Stimulated activated CD8-positive, alpha-beta memory T cell treated with anti-CD3 and anti-CD28 coated beads, Interleukin-15, amount 100 ng/mL, for 24 hours (primary cell): ENCODE data around the gene COX15.
"Not testable (repeated sequence)": the region's sequence is repeated elsewhere in the genome, so short reads cannot be mapped to it uniquely, and the experiment has no call there.

ENCODE experiments used
- DNase-seq: peaks from one replicate; pipeline ENCODE4 v3.0.0-alpha.2; 2020; ENCODE audit warnings: low read depth

COX15 gene

DNA sequence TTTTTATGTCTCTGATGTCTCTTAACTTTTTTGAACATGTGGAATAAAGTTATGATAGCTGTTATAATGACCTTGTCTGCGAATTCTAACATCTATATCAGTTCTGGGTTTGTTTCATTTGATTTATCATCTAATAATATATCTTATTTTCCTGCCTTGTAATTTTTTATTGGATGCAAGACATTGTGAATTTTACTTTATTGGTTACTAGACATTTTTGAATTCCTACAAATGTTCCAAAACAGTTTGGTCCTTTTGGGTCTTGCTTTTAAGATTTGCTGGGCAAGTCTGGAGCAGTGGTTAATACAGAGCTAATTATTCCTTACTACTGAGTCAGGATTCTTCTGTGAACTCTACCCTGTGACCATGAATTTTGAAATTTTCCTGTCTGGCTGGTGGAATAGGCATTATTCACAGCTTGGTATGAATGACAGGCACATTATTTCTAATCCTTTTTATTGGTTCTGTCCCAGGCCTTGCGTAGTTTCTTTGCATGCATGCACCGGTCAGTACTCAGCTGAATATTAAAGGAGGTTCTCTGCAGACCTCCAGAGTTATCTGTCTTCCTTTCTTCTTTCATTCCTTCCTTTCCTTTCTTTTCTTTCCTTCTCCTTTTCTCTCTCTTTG is 9.1 kb upstream of the COX15 start:
- DNase-seq, result no peak

GRCh38 chr10:99740260-99740659 is 8.3 kb upstream of the COX15 start:
- DNase-seq, result no peak

DNA sequence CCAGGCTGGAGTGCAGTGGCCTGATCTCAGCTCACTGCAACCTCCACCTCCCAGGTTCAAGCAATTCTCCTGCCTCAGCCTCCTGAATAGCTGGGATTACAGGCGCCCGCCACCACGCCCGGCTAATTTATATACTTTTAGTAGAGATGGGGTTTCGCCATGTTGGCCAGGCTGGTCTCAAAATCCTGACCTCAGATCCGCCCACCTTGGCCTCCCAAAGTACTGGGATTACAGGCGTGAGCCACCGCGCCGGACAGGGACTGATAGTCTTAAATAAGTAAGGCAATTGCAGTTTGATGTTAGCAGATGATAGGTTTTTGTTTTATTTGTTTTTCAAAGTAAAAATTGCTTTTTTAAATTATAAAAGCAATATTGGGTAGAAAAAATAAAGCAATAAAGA is 2.2 kb upstream of the COX15 start:
- not testable (repeated sequence) for DNase-seq

- DNase-seq, result no peak
Measured at GRCh38 chr10:99733366-99733765, 1.4 kb upstream of the COX15 start.

DNA sequence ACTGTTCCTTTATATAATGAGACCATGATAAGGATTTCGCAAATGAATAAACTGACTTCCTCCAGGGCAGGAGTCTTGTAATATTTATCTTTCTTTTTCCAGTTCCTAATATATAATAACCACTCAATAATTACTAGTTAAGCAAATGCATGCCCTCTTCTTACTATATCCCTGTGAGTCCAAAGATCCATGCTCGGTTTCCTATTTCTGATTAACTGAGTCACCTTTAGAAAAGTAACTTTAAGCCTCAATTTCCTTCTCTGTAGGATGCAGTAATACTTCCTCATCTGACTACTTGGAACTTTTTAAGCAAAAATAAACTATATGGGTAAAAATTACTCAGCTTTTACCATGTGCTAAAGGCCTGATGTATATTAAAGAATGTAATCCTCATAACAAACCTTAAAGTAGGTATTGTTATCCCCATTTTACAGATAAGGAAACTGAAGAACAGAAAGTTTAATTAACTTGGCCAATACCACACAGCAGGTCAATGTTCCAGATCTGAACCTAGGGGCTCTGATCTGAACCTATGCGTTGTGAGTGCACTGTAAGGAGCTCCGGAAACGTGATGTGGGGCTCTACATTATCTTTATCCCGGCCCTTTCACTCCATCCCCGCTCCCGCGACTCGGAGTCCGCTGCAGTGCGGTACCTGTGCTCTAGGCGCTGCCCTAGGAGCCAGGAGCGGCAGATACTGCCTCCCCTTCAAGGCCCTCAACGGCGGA is 458 bp downstream of the COX15 start:
- DNase-seq, result no peak

DNA sequence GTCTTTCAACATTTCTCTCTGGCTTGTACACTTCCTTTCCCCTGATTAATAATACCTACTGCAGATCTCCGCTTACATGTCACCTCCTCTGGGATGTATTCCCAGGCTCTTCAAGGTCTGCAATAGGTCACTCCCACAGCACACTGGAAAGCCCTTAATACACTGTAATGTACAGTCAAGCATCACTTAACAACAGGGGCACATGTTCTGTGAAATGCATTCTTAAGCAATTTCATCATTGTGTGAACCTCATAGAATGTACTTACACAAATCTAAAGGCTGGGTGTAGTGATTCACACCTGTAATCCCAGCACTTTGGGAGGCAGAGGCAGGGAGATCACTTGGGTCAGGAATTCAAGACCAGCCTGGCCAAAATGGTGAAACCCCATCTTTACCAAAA is 1.9 kb downstream of the COX15 start:
- DNase-seq, result no peak

DNA sequence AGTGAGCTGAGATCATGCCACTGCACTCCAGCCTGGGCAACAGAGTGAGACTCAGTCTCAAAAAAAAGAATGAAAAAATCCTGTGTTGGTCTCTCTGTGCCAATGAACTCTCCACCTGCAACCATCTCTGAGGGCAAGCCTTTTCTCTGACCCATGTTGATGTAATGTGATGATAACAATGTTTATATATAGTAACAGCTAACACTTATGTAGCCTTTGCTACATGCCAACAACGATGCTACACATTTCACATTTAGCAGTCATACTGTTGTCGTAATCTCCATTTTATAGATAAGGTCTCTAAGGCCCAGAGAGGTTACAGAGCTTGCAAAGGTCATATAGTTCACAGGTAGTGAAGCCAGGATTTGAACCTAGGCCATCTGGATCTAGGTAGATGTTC is 11.5 kb downstream of the COX15 start:
- no peak for DNase-seq

DNA sequence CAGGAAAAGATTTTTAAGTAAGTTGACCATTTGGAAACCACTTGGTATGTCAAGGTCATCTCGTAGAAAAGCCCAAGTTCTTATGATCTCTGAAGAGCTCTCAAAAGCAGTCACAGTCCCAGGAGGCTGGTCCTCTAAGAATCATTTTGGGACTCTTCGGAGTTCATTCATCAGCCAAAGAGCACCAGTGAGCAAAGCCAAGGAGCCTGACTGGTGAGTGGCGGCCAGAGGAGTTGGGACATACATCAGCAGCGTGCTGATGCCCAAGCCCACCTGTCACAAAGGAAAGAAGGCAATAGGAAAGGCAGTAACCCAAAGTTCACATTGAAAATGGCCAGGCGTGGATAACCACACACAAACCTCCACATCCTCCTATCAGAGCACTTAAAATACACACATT is 17.5 kb downstream of the COX15 start:
- no peak for DNase-seq

GRCh38 chr10:99711129-99711719 is 20.7 kb downstream of the COX15 start:
- DNase-seq, result no peak

DNA sequence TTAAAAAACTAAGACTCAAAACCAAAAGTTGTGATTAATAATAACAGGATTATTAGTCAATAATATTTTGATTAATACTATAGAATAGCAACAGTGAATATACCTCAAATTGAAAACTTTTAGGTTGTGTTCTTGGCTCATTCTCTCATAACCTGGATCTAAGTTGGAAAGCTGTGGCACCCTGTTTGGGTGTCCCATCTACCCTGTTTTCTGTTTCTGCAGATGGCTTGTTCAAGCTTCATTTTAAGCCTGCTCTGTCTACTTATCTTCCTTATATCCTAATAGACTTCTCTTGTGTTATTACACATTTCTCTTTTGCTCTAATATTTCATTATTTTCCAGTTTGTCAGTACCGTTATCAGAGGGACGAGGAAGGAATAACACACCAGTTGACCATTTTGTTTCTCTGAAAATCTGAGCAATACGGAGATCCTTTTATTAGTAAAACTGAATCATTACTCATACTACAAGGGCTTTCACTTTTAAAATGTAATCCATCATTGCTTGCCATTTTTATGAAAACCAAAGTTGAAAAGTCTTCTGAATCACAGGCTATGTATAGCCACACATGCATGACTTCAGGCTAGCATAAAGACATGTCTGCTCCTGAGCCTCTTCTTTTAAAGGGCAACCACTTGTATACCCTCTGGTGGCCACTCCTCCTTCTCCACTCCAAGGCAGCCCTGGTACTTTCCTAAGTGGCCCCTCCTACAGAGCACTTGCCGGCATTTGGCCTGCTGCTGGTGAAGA is 22.3 kb downstream of the COX15 start:
- no peak for DNase-seq

GRCh38 chr10:99708428-99709012 is 23.4 kb downstream of the COX15 start:
- DNase-seq, result no peak

DNA sequence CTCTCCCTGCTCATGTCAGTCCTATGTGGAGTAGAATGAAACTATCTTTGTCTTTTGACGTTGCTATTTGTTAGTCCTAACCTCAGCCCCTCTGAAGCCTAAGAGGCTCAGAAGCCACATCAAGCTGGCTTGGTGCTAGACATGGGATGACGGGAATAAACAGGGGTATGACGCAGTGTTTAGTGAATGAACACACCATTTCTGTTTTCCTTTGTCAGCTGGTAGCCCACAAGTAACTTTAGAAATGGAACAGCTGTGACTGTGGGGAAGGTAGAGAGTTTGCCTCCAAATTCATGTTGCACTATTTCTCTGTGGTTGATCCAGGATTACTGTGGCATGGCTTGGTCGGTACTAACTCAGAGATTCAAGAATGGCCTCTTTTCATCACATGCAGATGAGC is 31.3 kb downstream of the COX15 start:
- DNase-seq, result no peak

DNA sequence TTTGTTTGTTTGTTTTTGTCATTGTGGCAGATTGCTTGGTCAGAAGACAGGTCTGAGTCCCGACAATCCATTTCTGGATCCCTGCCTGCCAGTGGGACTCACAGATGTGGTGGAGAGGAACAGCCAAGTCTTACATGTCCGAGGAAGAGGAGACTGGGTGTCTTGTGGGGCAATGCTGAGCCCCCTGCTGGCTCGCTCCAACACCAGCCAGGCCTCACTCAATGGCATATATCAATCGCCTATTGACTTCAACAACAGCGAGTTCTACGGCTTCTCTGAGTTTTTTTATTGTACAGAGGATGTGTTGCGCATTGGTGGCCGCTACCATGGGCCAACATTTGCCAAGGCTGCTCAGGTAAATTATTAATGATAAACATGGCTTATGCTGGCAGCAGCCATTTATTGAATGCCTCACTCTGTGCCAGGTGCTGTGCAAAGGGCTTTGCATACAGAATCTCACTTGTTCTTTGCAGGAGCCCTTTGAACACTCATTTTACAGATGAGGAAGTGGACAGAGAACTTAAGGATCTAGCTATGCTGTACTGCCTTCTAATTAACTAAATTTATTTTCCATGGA is 33.3 kb downstream of the COX15 start:
- DNase-seq, result no peak

- DNase-seq, result no peak
Measured at GRCh38 chr10:99695761-99696160, 36.2 kb downstream of the COX15 start.

DNA sequence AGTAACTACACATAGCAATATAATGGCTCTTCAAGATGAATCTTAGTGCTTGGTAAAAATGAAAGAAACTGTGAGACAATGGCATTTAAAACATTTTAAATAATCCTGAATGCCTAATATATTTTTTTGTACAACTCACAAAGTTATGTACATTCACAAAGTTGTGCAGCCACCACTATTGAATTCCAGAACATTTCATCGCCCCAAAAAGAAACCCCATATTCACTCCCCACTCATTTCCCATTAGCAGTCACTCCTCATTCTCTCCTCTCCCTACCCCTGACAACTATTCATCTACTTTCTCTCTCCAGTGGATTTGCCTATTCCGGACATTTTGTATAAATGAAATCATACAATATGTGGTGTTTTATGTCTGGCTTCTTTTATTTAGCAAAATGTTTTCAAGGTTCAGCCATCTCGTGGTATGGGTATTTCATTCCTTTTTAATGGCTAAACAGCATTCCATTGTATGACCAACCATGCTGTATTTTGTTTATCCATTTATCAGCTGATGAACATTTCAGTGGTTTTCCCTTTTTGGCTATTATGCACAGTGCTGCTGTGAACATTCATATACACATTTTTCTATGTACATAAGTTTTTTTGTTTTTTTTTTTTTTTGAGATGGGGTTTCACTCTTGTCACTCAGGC is 37.9 kb downstream of the COX15 start:
- no peak for DNase-seq

DNA sequence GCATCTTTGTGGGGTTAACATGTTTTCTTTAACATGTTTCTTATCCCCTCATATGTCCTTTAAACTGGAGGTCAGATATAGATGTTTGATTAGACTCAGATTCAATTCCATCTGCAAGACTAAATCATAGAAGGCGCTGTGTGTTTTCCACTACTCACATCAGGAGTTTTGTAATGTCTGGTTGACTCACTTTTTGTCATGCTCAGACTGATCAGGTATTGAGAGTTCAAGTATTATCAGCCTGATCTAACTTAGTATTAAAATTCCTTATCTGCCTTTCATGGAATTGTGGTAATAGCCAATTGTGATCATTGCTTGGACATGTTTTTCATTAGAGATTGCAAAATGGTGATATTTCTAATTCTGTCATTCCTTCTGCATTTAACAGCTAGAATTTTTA is 42.5 kb downstream of the COX15 start:
- no peak for DNase-seq

GRCh38 chr10:99685597-99685967 is 46.3 kb downstream of the COX15 start:
- DNase-seq, result no peak

DNA sequence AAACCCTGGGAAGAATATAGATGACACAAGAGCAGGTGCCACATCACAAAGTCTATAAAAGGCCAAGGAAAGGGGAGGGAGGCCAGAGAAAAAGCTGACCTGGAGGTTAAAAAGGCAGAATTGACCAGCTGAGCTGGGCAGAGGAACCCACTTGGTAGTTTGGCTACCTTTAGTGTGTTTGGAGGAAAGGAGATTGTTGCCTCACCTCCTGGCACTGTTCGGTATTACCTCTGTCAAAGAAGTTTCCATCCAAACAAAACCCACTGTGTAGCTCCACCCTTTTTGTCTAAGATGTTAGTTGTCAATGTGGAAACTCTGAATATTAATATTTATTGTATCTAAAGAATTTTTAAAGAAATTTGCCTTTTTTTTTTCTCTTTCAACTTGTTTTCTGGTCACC is 49.2 kb downstream of the COX15 start:
- DNase-seq, result no peak
